Ishikawa (cell line): ENCODE results near the gene ZNF33A.

Source experiments
- CEBPB ChIP-seq: IDR thresholded peaks from 2 replicates; pipeline ENCODE4 v1.6.1; 2012
- CREB1 ChIP-seq: IDR thresholded peaks from 2 replicates; pipeline ENCODE4 v1.6.1; 2012; ENCODE audit warnings: low read depth
- EGR1 ChIP-seq: IDR thresholded peaks from 2 replicates; pipeline ENCODE4 v1.6.1; 2012
- EP300 ChIP-seq: IDR thresholded peaks from 2 replicates; pipeline ENCODE4 v1.6.1; 2012; ENCODE audit warnings: borderline replicate concordance
- FOXM1 ChIP-seq: IDR thresholded peaks from 2 replicates; pipeline ENCODE4 v1.6.1; 2012; ENCODE audit warnings: low read depth, borderline replicate concordance
- MAX ChIP-seq: IDR thresholded peaks from 2 replicates; pipeline ENCODE4 v1.6.1; 2012
- NFIC ChIP-seq: IDR thresholded peaks from 2 replicates; pipeline ENCODE4 v1.6.1; 2012
- RAD21 ChIP-seq: IDR thresholded peaks from 2 replicates; pipeline ENCODE4 v1.6.1; 2012; ENCODE audit warnings: low read depth
- REST ChIP-seq: IDR thresholded peaks from 2 replicates; pipeline ENCODE4 v1.6.1; 2012; ENCODE audit warnings: low read depth, mild to moderate bottlenecking
- TAF1 ChIP-seq: IDR thresholded peaks from 2 replicates; pipeline ENCODE4 v1.6.1; 2012; ENCODE audit warnings: low read depth, mild to moderate bottlenecking
- TCF12 ChIP-seq: IDR thresholded peaks from 2 replicates; pipeline ENCODE4 v1.6.1; 2012; ENCODE audit warnings: low read depth
- TEAD4 ChIP-seq: IDR thresholded peaks from 2 replicates; pipeline ENCODE4 v1.6.1; 2012
- YY1 ChIP-seq: IDR thresholded peaks from 2 replicates; pipeline ENCODE4 v1.6.1; 2012; ENCODE audit warnings: low read depth
- ZBTB7A ChIP-seq: IDR thresholded peaks from 2 replicates; pipeline ENCODE4 v1.6.1; 2012; ENCODE audit warnings: low read depth
- TF ChIP-seq, protein P1 (sequence below): IDR thresholded peaks from 2 replicates; pipeline ENCODE4 v1.6.1; 2012

ZNF33A gene

GRCh38 chr10:38010119-38010903, at the start of gene ZNF33A:
Gene ZNF33A (plus strand): TSS chr10:38010675. CDS start chr10:38012342, 1,667 bp downstream.
- TF ChIP-seq EGR1 (peak; percentile 89), CREB1 (no peak; the same call in 1 of the 2 replicates), TCF12 (peak; percentile 8; the same call in 1 of the 2 replicates)

GRCh38 chr10:37965006-37965405, 45.5 kb upstream of the ZNF33A start:
- TF ChIP-seq, protein P1, sequence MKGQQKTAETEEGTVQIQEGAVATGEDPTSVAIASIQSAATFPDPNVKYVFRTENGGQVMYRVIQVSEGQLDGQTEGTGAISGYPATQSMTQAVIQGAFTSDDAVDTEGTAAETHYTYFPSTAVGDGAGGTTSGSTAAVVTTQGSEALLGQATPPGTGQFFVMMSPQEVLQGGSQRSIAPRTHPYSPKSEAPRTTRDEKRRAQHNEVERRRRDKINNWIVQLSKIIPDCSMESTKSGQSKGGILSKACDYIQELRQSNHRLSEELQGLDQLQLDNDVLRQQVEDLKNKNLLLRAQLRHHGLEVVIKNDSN, result no peak
- no peak for TF ChIP-seq CEBPB
- TF ChIP-seq ZBTB7A, result no peak
- no peak for TF ChIP-seq YY1
- no peak for TF ChIP-seq TCF12
- TF ChIP-seq TAF1, result no peak
- TF ChIP-seq REST, result no peak
- TF ChIP-seq CREB1, result no peak
- no peak for TF ChIP-seq EGR1
- TF ChIP-seq EP300, result no peak
- TF ChIP-seq RAD21, result no peak
- no peak for TF ChIP-seq MAX
- no peak for TF ChIP-seq NFIC
- TF ChIP-seq FOXM1, result no peak

DNA sequence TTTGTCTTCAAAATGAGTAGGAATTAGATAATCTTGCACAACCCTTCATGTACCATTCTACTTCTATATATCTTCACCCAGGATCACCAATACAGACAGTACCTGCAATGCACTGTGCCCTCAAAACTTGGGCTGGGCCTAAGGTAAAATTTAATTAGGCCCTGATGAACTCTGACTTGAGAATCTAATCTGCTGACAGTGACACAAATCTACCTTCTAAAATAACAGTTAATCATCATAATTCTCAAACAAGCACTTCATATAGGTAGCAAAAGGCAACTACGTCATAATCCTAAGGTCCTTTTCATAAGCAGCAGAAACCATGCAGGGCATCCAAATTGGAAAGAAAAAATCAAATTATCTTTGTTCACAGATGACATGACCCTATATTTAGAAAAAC, 38.1 kb upstream of the ZNF33A start:
- TF ChIP-seq EP300, result no peak
- TF ChIP-seq REST, result no peak
- no peak for TF ChIP-seq RAD21
- TF ChIP-seq TAF1, result no peak
- no peak for TF ChIP-seq FOXM1
- TF ChIP-seq TEAD4, result no peak
- no peak for TF ChIP-seq ZBTB7A
- no peak for TF ChIP-seq TCF12
- TF ChIP-seq YY1, result no peak
- no peak for TF ChIP-seq CREB1
- TF ChIP-seq MAX, result no peak
- TF ChIP-seq CEBPB, result no peak
- no peak for TF ChIP-seq NFIC

GRCh38 chr10:37975401-37975991, 35.0 kb upstream of the ZNF33A start:
- TF ChIP-seq EP300 (no peak), FOXM1 (no peak), TAF1 (no peak)
- TF ChIP-seq, protein P1, result no peak

GRCh38 chr10:37976091-37976879, 34.2 kb upstream of the ZNF33A start, which contains the start of gene ZNF25:
Gene ZNF25 (minus strand): TSS chr10:37976647. CDS start chr10:37971722, 4,925 bp downstream.
- peak; percentile 56 for TF ChIP-seq TAF1
- TF ChIP-seq REST, result no peak
- no peak; the same call in none of the 2 replicates for TF ChIP-seq ZBTB7A
- TF ChIP-seq EGR1, result no peak
- no peak for TF ChIP-seq TEAD4
- peak; percentile 57 for TF ChIP-seq MAX
- TF ChIP-seq CEBPB, result no peak
- TF ChIP-seq NFIC, result no peak
- no peak for TF ChIP-seq TCF12
- peak; percentile 84 for TF ChIP-seq CREB1
- peak; percentile 98 for TF ChIP-seq YY1
- TF ChIP-seq FOXM1, result no peak
- peak; percentile 56; the same call in 1 of the 2 replicates for TF ChIP-seq RAD21
- TF ChIP-seq, protein P1, result no peak
- no peak for TF ChIP-seq EP300
